NB4 (cell line): Measurements from ENCODE around the gene ITIH4.
A peak's percentile ranks its signal among the peaks of the same experiment; 100 is the strongest.

Source experiments
- DNase-seq: peaks from one replicate; pipeline ENCODE4 v3.0.0; 2010; ENCODE audit warnings: low read depth
- H3K4me3 ChIP-seq: one replicate; pipeline ENCODE4 v1.5.1; 2011; ENCODE audit warnings: mild to moderate bottlenecking, low read depth, low read length, moderate library complexity
- CTCF ChIP-seq: IDR thresholded peaks from one replicate; pipeline ENCODE4 v1.5.1; 2012; ENCODE audit warnings: low read depth, low read length
- MYC ChIP-seq: IDR thresholded peaks from 2 replicates; pipeline ENCODE4 v1.6.1; 2011; ENCODE audit warnings: low read depth, low read length
- POLR2A ChIP-seq: IDR thresholded peaks from 2 replicates; pipeline ENCODE4 v1.6.1; 2011; ENCODE audit warnings: mild to moderate bottlenecking; ENCODE audit not compliant: insufficient read length; ENCODE audit errors: extremely low read depth
- TF ChIP-seq, protein P1 (sequence below): IDR thresholded peaks from 2 replicates; pipeline ENCODE4 v1.6.1; 2011; ENCODE audit warnings: low read depth, low read length

ITIH4 gene

DNA sequence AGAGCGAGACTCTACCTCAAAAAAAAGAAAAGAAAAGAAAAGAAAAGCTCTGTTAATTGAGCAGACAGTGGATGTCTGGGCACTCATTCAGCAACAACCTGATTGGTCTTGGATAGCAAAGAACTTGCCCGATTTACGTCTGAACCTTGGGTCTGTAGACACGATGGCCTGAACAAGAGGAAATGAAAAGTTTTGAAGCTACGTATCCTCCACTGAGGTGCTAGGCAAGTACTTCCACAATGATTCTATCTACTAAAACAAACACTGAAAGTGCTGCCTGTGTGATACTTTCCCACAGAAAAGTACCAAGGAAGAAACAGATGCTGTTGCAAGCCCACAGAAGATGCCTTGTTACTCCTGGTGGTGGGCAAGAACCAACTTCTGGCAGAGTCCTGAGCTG is 26.2 kb upstream of the ITIH4 start:
- TF ChIP-seq, protein P1, sequence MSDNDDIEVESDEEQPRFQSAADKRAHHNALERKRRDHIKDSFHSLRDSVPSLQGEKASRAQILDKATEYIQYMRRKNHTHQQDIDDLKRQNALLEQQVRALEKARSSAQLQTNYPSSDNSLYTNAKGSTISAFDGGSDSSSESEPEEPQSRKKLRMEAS, result no peak
- TF ChIP-seq POLR2A, result no peak
- no peak for TF ChIP-seq CTCF
- TF ChIP-seq MYC, result no peak
- DNase-seq, result no peak
- no peak overlapping the region for H3K4me3 ChIP-seq

DNA sequence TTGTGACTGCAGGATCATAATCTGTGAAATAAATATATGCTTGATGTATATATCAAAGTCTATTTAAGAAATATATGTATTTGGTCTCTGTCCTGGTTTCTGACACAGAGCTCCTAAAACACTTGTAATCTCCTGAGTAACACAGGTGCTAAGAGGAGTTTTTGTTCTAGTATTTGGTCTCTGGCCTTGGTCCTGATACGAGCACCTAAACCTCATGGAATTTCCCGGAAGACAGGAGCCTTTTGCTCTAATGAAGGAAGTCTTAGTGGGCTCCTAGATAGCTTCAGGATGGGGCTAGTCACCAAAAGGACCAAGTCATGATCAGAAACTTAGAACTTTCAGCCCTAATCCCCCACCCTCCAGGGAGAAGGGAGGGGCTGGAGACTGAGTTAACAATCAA is 23.5 kb upstream of the ITIH4 start:
- no peak overlapping the region for H3K4me3 ChIP-seq
- no peak for DNase-seq
- TF ChIP-seq, protein P1, result no peak
- TF ChIP-seq MYC, result no peak
- no peak for TF ChIP-seq CTCF
- TF ChIP-seq POLR2A, result no peak

GRCh38 chr3:52852419-52852818 is 21.9 kb upstream of the ITIH4 start:
- TF ChIP-seq CTCF (no peak), MYC (no peak)
- TF ChIP-seq, protein P1, result no peak
- H3K4me3 ChIP-seq, result no peak overlapping the region
- DNase-seq, result no peak

GRCh38 chr3:52851348-52851747 is 20.9 kb upstream of the ITIH4 start:
- no peak overlapping the region for H3K4me3 ChIP-seq
- DNase-seq, result peak; percentile 67
- peak; percentile 67 for TF ChIP-seq CTCF
- TF ChIP-seq, protein P1, result no peak

DNA sequence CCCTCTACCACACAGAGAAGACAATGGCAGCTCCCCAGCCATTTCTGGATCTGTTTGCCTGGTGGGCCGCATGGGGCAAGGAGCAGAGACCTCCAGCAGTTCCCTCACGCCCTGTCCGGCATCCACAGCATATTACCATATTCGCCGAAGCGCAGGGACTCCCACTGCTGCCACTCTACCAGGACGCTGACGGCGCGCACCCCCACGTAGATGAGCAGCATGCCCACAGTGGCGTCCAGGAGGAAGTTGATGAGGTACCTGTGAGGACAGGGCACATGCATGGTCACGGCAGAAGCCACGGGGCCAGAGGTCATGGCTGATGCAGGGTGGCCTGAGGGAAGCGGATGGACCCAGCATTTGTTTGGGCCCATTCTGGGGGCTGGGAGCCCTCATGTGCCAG is 19.2 kb upstream of the ITIH4 start:
- TF ChIP-seq, protein P1, result no peak
- TF ChIP-seq MYC (no peak), POLR2A (no peak), CTCF (no peak)
- H3K4me3 ChIP-seq, result no peak overlapping the region
- no peak for DNase-seq

- DNase-seq, result no peak
- TF ChIP-seq MYC, result no peak
- TF ChIP-seq CTCF, result no peak
- TF ChIP-seq, protein P1, result no peak
- no peak for TF ChIP-seq POLR2A
- H3K4me3 ChIP-seq, result no peak overlapping the region
Measured at GRCh38 chr3:52848617-52849016, 18.1 kb upstream of the ITIH4 start.
